Brain microvascular endothelial cell (primary cell): ENCODE results near the gene AGTR1.

ENCODE experiments used
- DNase-seq: peaks from one replicate; pipeline ENCODE4 v3.0.0-alpha.2; 2020
- H3K27ac ChIP-seq: fragments of 250-450 bp; sonication (Bioruptor Pico); 2 replicates; pipeline ENCODE4 v1.5.1; 2020; ENCODE audit warnings: mild to moderate bottlenecking, moderate library complexity
- H3K27me3 ChIP-seq: fragments of 250-450 bp; sonication (Bioruptor Pico); replicated peaks from 2 replicates; pipeline ENCODE4 v1.5.1; 2020; ENCODE audit warnings: mild to moderate bottlenecking
- H3K36me3 ChIP-seq: fragments of 250-450 bp; sonication (Bioruptor Pico); replicated peaks from 2 replicates; pipeline ENCODE4 v1.5.1; 2020; ENCODE audit warnings: mild to moderate bottlenecking
- H3K4me3 ChIP-seq: 2 replicates; pipeline ENCODE4 v1.5.1; 2011; ENCODE audit warnings: low read depth, mild to moderate bottlenecking, control low read depth, low read length, moderate library complexity
- CTCF ChIP-seq: IDR thresholded peaks from 2 replicates; pipeline ENCODE4 v1.5.1; 2011; ENCODE audit warnings: low read depth, mild to moderate bottlenecking, moderate library complexity, low read length, control low read depth, inconsistent platforms; ENCODE audit errors: missing control alignments
- in situ Hi-C: cut with HindIII; loops from 2 replicates; pipeline ENCODE4 v1.10.0; 2017; ENCODE audit warnings: low sequenced_read_pairs, low pct_ligation_motif_present

The AGTR1 gene

GRCh38 chr3:148705314-148705713 is 7.6 kb downstream of the AGTR1 start:
- in situ Hi-C loops, result no loop called here
- H3K27ac ChIP-seq, result no peak overlapping the region
- DNase-seq, result no peak
- H3K36me3 ChIP-seq, result no peaks in the 10 kb centered on the region
- H3K27me3 ChIP-seq, result no peaks in the 10 kb centered on the region
- no peak overlapping the region for H3K4me3 ChIP-seq
- no peak for TF ChIP-seq CTCF

- in situ Hi-C loops, result no loop called here
- DNase-seq, result no peak
- H3K27me3 ChIP-seq, result no peaks in the 10 kb centered on the region
Measured at GRCh38 chr3:148707601-148708380, 10.1 kb downstream of the AGTR1 start.

GRCh38 chr3:148708409-148708808 is 10.7 kb downstream of the AGTR1 start:
- no peak for DNase-seq
- Histone ChIP-seq H3K4me3 (no peak overlapping the region), H3K36me3 (no peaks in the 10 kb centered on the region), H3K27me3 (no peaks in the 10 kb centered on the region), H3K27ac (no peak overlapping the region)
- in situ Hi-C loops, result no loop called here
- no peak for TF ChIP-seq CTCF

More at GRCh38 chr3:148707601-148708380, 10.1 kb downstream of the AGTR1 start:
- no peak overlapping the region for H3K27ac ChIP-seq
- H3K4me3 ChIP-seq, result no peak overlapping the region
- TF ChIP-seq CTCF, result no peak
- no peaks in the 10 kb centered on the region for H3K36me3 ChIP-seq

- Histone ChIP-seq H3K4me3 (no peak overlapping the region), H3K36me3 (no peaks in the 10 kb centered on the region), H3K27ac (no peak overlapping the region), H3K27me3 (no peaks in the 10 kb centered on the region)
- DNase-seq, result no peak
- TF ChIP-seq CTCF, result no peak
- in situ Hi-C loops, result no loop called here
Measured at GRCh38 chr3:148709560-148710253, 12.0 kb downstream of the AGTR1 start.

GRCh38 chr3:148710665-148711064 is 13.0 kb downstream of the AGTR1 start:
- DNase-seq, result no peak
- H3K27me3 ChIP-seq, result no peaks in the 10 kb centered on the region
- in situ Hi-C loops, result no loop called here
- H3K4me3 ChIP-seq, result no peak overlapping the region
- H3K27ac ChIP-seq, result no peak overlapping the region
- no peak for TF ChIP-seq CTCF
- H3K36me3 ChIP-seq, result no peaks in the 10 kb centered on the region
